CD14-positive monocyte (primary cell): ENCODE results near the gene PPP2R3A. TPM values are rescaled to one million over a fixed set of nuclear protein-coding genes. Genes with fewer than 3 reads are reported as not detected.

Experiments
- DNase-seq, 3 donors: peaks; one replicate each; pipeline ENCODE4 v3.0.0-alpha.2; 2011 to 2022
- H2AFZ ChIP-seq: 2 replicates; pipeline ENCODE4 v1.6.0; 2012; ENCODE audit warnings: mild to moderate bottlenecking, low read depth, low read length, inconsistent platforms; ENCODE audit not compliant: insufficient read depth, poor library complexity, severe bottlenecking
- H3K27ac ChIP-seq, 2 donors: 1 replicate in 1 of 2; 2 replicates in 1 of 2; pipeline ENCODE4 v1.5.1; 2012 to 2013; ENCODE audit warnings: low read length in 2 of 2, control low read depth in 1 of 2, inconsistent platforms in 1 of 2, low read depth in 1 of 2, mild to moderate bottlenecking in 1 of 2
- H3K27me3 ChIP-seq, 2 donors: one replicate each; pipeline versions ENCODE4 v1.6.0 to v1.6.1; 2011 to 2013; ENCODE audit warnings: low read length in 2 of 2; ENCODE audit not compliant: control insufficient read depth in 2 of 2, insufficient read depth in 2 of 2
- H3K36me3 ChIP-seq, 2 donors: replicated peaks in 1 of 2; 1 replicate in 1 of 2; 2 replicates in 1 of 2; pipeline versions ENCODE4 v1.5.1 to v1.6.1; 2012 to 2013; ENCODE audit warnings: low read length in 2 of 2, control low read depth in 1 of 2, inconsistent platforms in 1 of 2, mild to moderate bottlenecking in 1 of 2; ENCODE audit not compliant: insufficient read depth in 2 of 2, control insufficient read depth in 1 of 2
- H3K4me1 ChIP-seq, 2 donors: 1 replicate in 1 of 2; 2 replicates in 1 of 2; pipeline versions ENCODE4 v1.5.1 to v1.6.1; 2012 to 2013; ENCODE audit warnings: low read length in 2 of 2, control low read depth in 1 of 2, inconsistent platforms in 1 of 2, mild to moderate bottlenecking in 1 of 2, moderate library complexity in 1 of 2; ENCODE audit not compliant: insufficient read depth in 2 of 2, control insufficient read depth in 1 of 2
- H3K4me2 ChIP-seq: replicated peaks from 2 replicates; pipeline ENCODE3; 2012; ENCODE audit warnings: low read length, moderate library complexity, mild to moderate bottlenecking; ENCODE audit not compliant: poor library complexity, severe bottlenecking; ENCODE audit errors: extremely low read depth
- H3K4me3 ChIP-seq, 3 experiments: fragments of 200-600 bp in 1 of 3; sonication (generic) in 1 of 3; replicated peaks in 1 of 3; 1 replicate in 2 of 3; 2 replicates in 1 of 3; pipeline ENCODE4 v1.5.1; 2011 to 2013; ENCODE audit warnings: low read length in 3 of 3, mild to moderate bottlenecking in 3 of 3, control low read depth in 2 of 3, low read depth in 2 of 3, inconsistent platforms in 1 of 3, moderate library complexity in 1 of 3
- H3K79me2 ChIP-seq: 2 replicates; pipeline ENCODE4 v1.6.0; 2012; ENCODE audit warnings: mild to moderate bottlenecking, control low read depth, inconsistent platforms, low read length, moderate library complexity; ENCODE audit not compliant: insufficient read depth
- H3K9ac ChIP-seq: 2 replicates; pipeline ENCODE4 v1.6.0; 2017; ENCODE audit warnings: low read length, mild to moderate bottlenecking; ENCODE audit not compliant: insufficient read depth, poor library complexity, severe bottlenecking
- H3K9me3 ChIP-seq, 2 donors: replicated peaks in 1 of 2; 1 replicate in 1 of 2; 2 replicates in 1 of 2; pipeline versions ENCODE4 v1.5.1 to v1.6.1; 2012 to 2013; ENCODE audit warnings: low read length in 2 of 2, control low read depth in 1 of 2; ENCODE audit not compliant: control insufficient read depth in 1 of 2, insufficient read depth in 1 of 2
- H4K20me1 ChIP-seq: 2 replicates; pipeline ENCODE4 v1.6.0; 2012; ENCODE audit warnings: mild to moderate bottlenecking, low read length, control low read depth, moderate library complexity; ENCODE audit not compliant: insufficient read depth
- H3K27ac Mint-ChIP-seq, 7 donors: one replicate each; pipeline ENCODE4 v1.8.0; 2020; ENCODE audit warnings: mild to moderate bottlenecking in 7 of 7, mixed read lengths in 7 of 7, moderate library complexity in 6 of 7, inconsistent platforms in 2 of 7
- H3K27me3 Mint-ChIP-seq, 3 donors: one replicate each; pipeline ENCODE4 v1.8.0; 2021 to 2022; ENCODE audit warnings: low read depth in 3 of 3, mild to moderate bottlenecking in 3 of 3, mixed read lengths in 3 of 3, moderate library complexity in 3 of 3, inconsistent platforms in 1 of 3
- H3K36me3 Mint-ChIP-seq, 2 donors: one replicate each; pipeline ENCODE4 v1.8.0; 2020; ENCODE audit warnings: mixed read lengths in 2 of 2, inconsistent platforms in 1 of 2, mild to moderate bottlenecking in 1 of 2
- H3K4me1 Mint-ChIP-seq: one replicate; pipeline ENCODE4 v1.8.0; 2020; ENCODE audit warnings: mild to moderate bottlenecking, mixed read lengths
- H3K4me3 Mint-ChIP-seq, 2 donors: one replicate each; pipeline ENCODE4 v1.8.0; 2020; ENCODE audit warnings: mild to moderate bottlenecking in 2 of 2, mixed read lengths in 2 of 2, moderate library complexity in 1 of 2
- H3K9me3 Mint-ChIP-seq, 7 donors: one replicate each; pipeline ENCODE4 v1.8.0; 2020 to 2022; ENCODE audit warnings: mixed read lengths in 7 of 7, mild to moderate bottlenecking in 6 of 7, moderate library complexity in 6 of 7, inconsistent platforms in 2 of 7
- WGBS: methylation state at CpG from one replicate; pipeline ENCODE4 v1.1.5; 2013; ENCODE audit warnings: missing lambda C conversion rate; ENCODE audit not compliant: insufficient coverage; 5-methylcytosine and 5-hydroxymethylcytosine counted together
- intact Hi-C, 2 donors: fragments of 100-400 bp; cut with micrococcal nuclease; formaldehyde crosslinking; loops; one replicate each; pipeline versions ENCODE4 v1.15.0 to v1.15.1; 2023
- polyA plus RNA-seq, 3 donors: library from polyadenylated mRNA; depleted of rRNA in 1 of 3; unstranded in 2 of 3; stranded (reverse) in 1 of 3; fragments of 300-500 nt in 2 of 3; fragments of >200 nt in 1 of 3; fragmentation: Illumina TruSeq in 2 of 3; gene quantifications; 1 replicate in 2 of 3; 2 replicates in 1 of 3; pipeline ENCODE4 v1.2.3, GENCODE V29; 2012 to 2021
- TF ChIP-seq, protein P1 (sequence below): fragments of 200-600 bp; IDR thresholded peaks from one replicate; pipeline ENCODE4 v1.8.0; 2022; ENCODE audit warnings: antibody characterized with exemption, mild to moderate bottlenecking

Gene PPP2R3A
- polyA plus RNA-seq, 3 donors: 0.09 to 0.15 (median 0.10) TPM

DNA sequence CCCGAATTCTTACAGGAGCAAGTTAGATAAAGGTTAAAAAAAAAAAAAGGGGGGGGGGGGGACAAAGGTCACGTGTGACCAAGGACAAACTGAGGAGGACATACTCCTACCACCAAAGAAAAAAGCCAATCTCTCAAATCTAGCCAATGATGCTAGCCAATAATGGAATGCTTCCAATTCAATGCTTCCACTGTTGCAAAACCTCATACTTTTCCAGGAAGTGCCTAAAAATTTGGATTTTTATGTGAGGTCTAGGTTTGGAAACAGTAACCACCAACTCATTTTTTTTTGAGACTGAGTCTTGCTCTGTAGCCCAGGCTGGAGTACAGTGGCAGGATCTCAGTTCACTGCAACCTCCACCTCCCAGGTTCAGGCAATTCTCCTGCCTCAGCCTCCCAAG, 219.2 kb downstream of the PPP2R3A start:
- Histone ChIP-seq H3K27ac (no peak overlapping the region), H3K27me3 (no peaks in the 10 kb centered on the region), H3K4me3 (no peak overlapping the region), H3K36me3 (no peaks in the 10 kb centered on the region), H3K9me3 (no peaks in the 10 kb centered on the region), H3K79me2 (peaks cover 100% of the 10 kb centered on the region), H2AFZ (no peak overlapping the region), H4K20me1 (peaks cover 99% of the 10 kb centered on the region), H3K9ac (no peak overlapping the region), H3K4me1 (peaks cover 24 to 54% of the 10 kb centered on the region in 2 donors), H3K4me2 (no peak overlapping the region)
- no peak overlapping the region for H3K4me3 Mint-ChIP-seq
- peak overlapping the region in 2 of 7 donors; percentile 42 to 43 for H3K27ac Mint-ChIP-seq
- no peaks in the 10 kb centered on the region for H3K27me3 Mint-ChIP-seq
- WGBS: no CpG with 5 or more reads among the region's 2 CpGs
- H3K36me3 Mint-ChIP-seq: peaks cover 0 to 15% of the 10 kb centered on the region in 2 donors
- TF ChIP-seq, protein P1, sequence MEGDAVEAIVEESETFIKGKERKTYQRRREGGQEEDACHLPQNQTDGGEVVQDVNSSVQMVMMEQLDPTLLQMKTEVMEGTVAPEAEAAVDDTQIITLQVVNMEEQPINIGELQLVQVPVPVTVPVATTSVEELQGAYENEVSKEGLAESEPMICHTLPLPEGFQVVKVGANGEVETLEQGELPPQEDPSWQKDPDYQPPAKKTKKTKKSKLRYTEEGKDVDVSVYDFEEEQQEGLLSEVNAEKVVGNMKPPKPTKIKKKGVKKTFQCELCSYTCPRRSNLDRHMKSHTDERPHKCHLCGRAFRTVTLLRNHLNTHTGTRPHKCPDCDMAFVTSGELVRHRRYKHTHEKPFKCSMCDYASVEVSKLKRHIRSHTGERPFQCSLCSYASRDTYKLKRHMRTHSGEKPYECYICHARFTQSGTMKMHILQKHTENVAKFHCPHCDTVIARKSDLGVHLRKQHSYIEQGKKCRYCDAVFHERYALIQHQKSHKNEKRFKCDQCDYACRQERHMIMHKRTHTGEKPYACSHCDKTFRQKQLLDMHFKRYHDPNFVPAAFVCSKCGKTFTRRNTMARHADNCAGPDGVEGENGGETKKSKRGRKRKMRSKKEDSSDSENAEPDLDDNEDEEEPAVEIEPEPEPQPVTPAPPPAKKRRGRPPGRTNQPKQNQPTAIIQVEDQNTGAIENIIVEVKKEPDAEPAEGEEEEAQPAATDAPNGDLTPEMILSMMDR: no peak
- intact Hi-C loops: no loop called here
- no peaks in the 10 kb centered on the region for H3K9me3 Mint-ChIP-seq
- no peak for DNase-seq
- H3K4me1 Mint-ChIP-seq: peaks cover 75% of the 10 kb centered on the region

DNA sequence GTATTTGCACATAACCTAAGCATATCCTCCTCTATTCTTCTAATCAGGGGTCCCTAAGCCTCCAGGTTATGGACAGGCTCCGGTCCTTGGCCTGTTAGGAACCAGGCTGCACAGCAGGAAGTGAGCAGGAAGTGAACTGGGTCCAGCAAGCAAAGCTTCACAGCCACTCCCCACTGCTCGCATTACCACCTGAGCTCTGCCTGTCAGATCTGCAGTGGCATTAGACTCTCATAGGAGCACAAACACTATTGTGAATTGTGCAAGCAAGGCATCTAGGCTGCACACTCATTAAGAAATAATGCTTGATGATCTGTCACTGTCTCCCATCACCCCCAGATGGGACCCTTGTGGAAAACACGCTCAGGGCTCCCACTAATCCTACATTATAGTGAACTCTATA, 220.8 kb downstream of the PPP2R3A start:
- Mint-ChIP-seq H3K9me3 (peaks cover 0 to 3% (median 0%) of the 10 kb centered on the region in 7 donors), H3K36me3 (peaks cover 4 to 22% of the 10 kb centered on the region in 2 donors), H3K4me1 (peaks cover 83% of the 10 kb centered on the region), H3K27ac (peak overlapping the region in 3 of 7 donors; percentile 71 to 85 (median 72)), H3K4me3 (no peak overlapping the region), H3K27me3 (no peaks in the 10 kb centered on the region)
- Histone ChIP-seq H3K36me3 (no peaks in the 10 kb centered on the region), H4K20me1 (peaks cover 100% of the 10 kb centered on the region), H3K9me3 (no peaks in the 10 kb centered on the region), H3K27ac (peak overlapping the region; percentile 40 to 55), H3K4me2 (peak overlapping the region; percentile 14), H3K27me3 (no peaks in the 10 kb centered on the region), H3K79me2 (peaks cover 100% of the 10 kb centered on the region), H3K9ac (no peak overlapping the region), H3K4me3 (peak overlapping the region in 1 of 3 experiments; percentile 12), H2AFZ (no peak overlapping the region), H3K4me1 (peaks cover 34 to 64% of the 10 kb centered on the region in 2 donors)
- DNase-seq: peak in 1 of 3 donors; percentile 14
- TF ChIP-seq, protein P1: no peak
- intact Hi-C loops: no loop called here
- 28% methylated on average over 2 of the region's 3 CpGs for WGBS
